GM21619 (cell line): ENCODE results near the gene JADE2.
A peak's percentile ranks its signal among the peaks of the same experiment; 100 is the strongest.
"Not testable (repeated sequence)": the region's sequence is repeated elsewhere in the genome, so short reads cannot be mapped to it uniquely, and the experiment has no call there.

Source experiments
- ATAC-seq: cut with Tn5 transposase; IDR thresholded peaks from one replicate; pipeline ENCODE4 v1.9.1; 2021; ENCODE audit not compliant: unreplicated experiment

Gene JADE2

DNA sequence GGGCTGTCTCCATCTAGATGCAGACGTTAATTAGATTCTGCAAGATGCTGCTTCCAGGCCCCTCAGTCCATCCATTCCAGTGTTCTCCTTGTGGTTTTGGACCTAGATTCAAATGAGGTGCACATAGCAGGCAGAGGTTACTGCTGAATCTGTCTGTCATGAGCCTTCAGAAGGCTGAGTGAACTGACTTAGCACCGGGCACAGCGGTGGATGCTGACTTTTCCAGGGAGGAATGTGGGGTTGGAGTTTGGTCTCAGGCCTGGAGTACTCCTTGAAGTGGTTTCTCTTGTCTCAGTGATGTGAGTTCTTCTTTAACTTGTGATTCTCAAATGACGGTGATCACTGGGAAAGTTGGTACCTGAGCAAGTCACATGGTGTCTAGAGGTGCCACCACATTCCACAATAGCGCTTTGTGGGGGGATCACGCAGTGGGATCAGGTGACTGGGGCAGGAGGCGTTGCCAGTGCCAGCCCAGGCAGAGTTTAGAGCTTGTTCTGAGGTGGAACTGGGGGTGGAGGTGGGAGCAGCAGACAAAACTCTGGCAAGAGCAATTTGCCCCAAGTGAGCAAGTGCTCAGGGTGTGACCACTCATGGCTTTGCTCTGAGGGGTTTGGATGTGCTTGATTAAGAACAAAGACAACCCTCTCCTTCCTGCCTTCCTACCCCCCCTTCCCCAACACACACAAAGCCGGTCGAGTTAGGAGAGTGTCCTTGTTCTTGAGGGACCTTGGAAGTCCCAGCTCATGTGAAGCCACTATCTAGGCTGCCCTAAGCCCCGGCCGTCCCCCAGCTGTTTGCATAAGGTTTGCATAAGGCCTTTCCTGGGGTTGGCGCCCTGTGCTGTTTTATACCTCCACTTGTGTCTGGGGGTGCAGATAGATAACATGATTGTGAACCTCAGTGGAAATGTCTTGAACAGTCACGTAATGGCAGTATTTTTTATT, 25.1 kb downstream of the JADE2 start:
- no peak for ATAC-seq

DNA sequence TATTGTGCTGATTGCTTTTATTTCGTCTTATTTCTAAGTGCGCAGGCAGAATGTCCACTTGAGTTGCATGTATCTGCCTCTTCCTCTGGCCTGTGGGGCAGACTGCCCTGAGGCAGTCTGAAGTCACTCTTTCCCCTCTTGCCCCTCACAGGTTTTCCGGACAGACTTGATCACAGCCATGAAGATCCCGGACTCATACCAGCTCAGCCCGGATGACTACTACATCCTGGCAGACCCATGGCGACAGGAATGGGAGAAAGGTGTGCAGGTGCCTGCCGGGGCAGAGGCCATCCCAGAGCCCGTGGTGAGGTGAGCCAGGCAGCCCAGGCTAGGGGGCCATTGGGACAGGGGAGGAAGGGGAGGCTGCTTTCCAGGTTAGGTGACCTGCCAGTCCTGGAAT, 26.4 kb downstream of the JADE2 start:
- no peak for ATAC-seq

DNA sequence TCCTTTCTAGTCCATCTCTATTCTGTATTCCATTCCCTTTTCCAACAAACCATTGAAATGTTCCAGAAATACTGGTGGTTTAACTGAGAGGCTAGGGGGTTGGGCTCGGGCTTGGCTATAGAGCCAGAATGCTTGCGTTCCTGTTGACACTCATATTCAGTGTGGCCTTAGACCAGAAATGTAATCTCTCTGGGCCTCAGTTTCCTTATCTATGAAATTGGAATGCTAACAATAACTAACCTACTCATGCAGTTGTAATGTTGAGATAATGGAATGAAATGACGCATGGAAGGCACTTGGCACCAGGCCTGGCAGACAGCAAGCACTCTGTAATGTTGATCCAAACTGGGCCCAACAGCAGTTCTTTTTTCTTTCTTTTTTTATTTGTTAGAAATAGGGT, 26.8 kb downstream of the JADE2 start:
- no peak for ATAC-seq

DNA sequence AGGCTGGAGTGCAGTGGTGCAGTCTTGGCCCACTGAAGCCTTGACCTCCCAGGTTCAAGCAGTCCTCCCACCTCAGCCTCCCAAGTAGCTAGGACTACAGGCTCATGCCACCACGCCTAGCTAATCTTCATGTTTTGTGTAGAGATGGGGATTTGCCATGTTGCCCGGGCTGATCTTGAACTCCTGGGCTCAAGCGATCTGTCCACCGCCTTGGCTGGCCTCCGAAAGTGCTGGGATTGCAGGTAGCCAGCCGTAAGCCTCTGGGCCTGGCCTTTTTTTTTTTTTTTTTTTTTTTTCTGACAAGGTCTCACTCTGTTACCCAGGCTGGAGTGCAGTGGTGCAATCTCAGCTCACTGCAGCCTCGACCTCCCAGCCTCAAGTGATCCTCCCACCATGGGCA, 27.2 kb downstream of the JADE2 start:
- not testable (repeated sequence) for ATAC-seq

DNA sequence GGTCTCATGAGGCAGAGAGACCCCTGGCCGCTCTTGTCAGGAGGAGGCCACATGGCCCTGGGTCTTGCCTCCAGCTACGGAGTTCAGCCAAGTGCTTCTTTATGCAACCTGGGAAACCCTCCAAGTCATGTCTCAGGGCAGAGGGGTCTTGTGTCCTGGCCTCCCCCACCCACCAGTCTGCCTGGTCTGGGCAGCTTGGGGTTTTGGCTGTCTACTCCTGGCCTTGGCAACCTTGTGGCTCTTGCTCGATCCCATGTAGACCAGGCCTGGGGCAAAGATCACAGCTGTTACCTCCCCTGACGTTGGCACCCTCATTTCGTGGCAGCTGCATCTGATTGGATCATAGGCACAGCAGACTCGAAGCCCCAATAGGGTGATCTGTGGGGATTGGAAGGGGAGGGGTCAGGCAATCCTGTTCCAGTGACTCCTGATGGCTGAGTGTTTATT, 28.4 kb downstream of the JADE2 start:
- ATAC-seq = no peak

DNA sequence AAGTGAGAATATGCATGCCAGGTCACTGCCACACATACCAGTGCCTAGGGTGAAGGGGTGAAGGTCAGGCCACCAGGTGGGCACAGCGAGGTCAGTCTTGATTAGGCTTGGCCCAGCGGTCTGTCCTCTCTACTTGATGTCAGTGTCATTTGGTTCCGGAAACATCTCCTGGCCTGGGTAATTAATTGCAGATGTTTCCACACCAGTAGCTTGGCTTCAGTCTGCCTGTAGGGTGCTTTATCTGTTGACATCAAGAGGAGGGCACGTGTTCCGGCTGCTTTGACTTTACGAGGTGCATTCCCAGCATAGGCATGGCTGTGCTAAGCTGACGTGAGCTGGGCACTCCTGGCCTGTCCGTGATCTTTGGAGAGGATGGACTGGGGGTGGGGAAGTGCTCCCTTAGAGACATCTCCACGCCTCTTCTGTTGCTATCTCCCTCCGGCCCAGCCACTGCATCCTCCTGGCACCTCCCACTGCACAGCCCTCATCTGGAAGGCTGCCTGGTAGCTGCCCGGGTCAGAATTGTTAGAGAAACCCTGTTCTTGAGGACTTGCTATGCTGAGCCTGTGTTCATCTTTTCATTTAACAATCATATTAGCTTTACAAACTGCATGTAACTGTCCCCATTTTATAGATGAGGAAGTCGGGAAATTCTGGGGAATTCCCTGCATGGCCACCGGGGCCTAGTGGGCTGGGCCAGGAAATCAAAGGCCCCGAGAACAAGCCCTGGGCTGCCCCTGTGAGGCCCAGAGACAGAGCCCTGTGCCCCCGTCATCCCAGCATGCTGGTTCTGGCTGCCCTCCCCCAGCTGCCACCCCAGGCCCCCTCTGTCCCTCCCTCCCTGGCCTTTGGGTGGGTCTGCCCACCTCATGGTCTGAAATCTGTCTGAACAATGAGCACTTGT, 29.1 kb downstream of the JADE2 start:
- ATAC-seq = peak; percentile 41

DNA sequence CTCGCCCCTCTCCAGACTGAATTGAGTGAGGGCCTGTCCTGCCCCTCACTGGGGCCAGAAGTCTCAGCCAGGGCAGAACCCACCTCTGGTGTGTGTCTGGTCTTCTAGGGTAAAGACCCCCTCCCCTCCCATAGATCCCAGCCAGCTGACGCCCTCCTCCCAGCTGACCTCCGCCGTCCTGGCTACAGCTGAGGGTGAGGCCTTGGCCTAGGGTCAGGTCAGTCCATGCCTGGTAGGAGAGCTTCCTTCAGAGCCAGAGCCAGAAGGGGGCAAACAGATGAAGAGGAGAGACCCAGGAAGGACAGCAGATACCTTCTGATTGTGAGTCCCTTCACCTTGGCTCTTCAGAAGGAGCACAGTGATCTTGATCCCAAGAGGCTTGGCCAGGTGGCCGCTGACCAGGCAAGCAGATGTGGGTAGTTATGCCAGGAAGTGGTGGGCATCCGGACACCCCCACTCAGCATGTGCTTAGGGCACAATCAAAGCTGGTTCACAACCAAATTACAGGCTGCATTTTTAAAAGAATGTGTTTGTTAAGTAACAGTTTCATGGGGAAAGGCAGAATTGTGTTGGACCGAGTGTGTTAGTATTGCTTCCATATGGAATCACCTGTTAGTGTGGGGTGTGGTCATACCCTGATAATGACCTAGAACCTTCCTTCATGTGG, 29.9 kb downstream of the JADE2 start:
- peak; percentile 2 for ATAC-seq

DNA sequence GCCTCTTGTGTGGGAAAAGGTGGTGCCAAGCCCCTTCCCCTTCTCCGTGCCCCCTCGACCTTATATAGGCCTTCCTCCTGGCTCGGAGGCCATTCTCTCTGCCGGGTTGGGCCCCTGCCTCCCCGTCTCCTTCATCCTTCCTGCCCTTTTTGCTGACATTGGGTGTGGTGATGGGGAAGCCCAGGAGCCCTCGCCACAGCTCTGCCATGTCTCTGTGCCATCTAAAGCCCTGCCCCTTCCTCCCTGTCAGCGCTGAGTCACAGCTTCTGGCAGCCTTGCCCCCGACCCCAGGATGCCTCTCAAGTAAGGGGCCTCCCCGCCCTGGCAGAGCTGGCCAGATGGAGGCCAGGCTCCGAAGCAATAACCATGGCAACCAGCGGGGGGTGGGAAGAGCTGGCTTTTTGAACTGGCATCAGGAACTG, 30.4 kb downstream of the JADE2 start:
- no peak for ATAC-seq

DNA sequence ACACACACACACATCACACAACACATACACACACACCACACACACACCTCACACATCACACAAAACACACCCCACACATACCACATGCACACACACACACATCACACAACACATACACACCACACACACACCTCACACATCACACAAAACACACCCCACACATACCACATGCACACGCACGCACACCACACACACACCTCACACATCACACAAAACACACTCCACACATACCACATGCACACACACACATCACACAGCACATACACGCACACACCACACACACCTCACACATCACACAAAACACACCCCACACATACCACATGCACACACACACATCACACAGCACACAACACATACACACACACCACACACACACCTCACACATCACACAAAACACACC, 31.1 kb downstream of the JADE2 start:
- not testable (repeated sequence) for ATAC-seq

DNA sequence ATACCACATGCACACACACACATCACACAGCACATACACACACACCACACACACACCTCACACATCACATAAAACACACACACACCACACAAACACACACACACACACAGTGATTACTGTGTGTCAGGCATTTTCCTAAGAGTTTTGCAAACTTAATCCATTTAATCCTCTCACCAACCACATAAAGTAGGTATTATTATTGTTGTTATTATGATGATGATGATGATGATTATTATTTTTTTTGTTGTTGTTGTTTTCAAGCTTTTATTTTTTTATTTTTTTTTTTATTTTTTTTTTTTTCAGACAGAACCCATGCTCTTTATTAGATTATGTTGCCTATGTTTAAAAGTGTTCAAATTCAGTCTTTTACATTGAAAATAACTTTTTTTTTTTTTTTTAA, 31.5 kb downstream of the JADE2 start:
- ATAC-seq = no peak

DNA sequence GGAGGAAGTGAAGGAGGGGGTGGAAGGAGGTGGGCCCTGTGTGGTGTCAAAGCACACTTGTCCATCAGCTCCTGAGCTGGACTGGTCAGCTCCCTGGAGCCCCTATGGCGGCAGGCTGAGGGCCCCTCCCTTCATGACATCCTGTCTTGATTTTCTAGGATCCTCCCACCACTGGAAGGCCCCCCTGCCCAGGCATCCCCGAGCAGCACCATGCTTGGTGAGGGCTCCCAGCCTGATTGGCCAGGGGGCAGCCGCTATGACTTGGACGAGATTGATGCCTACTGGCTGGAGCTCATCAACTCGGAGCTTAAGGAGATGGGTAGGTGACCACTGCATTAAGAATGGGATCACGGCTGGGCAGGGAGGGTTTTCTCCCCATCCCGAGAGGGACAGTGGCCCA, 34.2 kb downstream of the JADE2 start:
- ATAC-seq = no peak

DNA sequence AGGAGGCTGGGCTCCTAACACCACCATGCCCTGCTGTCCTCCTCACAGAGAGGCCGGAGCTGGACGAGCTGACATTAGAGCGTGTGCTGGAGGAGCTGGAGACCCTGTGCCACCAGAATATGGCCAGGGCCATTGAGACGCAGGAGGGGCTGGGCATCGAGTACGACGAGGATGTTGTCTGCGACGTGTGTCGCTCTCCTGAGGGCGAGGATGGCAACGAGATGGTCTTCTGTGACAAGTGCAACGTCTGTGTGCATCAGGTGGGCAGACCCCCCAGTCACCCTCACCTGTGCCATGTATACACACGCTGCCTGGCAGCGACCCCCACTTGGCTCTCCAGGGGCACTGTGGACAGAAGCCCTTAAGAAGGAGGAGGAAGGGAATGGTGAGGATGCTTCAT, 35.2 kb downstream of the JADE2 start:
- ATAC-seq = no peak

DNA sequence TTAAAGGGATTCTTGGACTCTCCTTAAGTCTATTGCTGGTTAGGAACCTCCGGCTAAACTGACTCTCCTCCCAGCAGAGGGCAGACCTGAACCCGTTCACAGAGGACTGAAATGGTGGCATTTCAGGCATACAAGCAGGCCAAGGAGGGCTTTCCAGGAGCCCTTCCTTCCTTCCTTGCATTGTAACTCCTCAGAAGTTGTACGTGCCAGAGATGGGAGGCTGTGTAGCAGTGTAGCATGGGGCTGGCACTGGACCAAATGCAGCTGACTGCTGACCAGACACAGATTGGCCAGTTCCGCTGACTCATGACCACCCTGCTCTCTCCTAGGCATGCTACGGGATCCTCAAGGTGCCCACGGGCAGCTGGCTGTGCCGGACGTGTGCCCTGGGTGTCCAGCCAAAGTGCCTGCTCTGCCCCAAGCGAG, 36.4 kb downstream of the JADE2 start:
- ATAC-seq = no peak

DNA sequence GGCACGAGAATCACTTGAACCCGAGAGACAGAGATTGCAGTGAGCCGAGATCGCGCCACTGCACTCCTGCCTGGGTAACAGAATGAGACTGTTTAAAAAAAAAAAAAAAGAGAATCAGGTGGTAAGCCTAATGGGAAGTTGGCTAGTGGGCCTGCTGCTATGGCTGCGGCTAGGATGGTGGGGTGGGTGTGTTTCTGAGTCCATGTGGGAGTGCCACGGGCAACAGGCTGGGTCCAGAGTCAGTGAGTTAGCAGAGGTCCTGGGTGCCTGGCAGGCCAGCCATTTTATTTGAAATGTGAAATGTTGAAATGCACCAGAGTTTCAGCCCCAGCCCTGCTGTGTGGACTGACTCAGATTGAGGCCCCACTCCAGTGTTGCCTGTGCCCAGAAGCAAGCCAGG, 37.8 kb downstream of the JADE2 start:
- ATAC-seq = no peak

DNA sequence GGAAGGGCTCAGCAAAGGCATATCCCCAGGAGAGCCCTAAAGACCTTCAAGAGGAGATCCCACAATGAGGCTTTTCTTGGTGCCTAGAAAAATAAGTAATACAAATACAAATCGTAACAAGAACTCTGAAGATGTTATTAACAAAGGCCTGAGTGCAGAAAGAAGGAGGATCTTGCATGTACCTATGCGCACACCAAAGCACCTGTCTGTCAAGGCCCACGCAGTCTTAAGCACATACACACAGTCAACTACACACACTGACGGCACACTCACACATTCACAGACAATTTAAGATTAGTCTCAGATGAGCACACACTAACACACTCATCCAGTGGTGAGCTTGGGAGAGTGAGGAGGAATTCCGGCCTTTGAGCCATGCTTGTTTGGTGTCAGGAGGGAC, 38.5 kb downstream of the JADE2 start:
- no peak for ATAC-seq

DNA sequence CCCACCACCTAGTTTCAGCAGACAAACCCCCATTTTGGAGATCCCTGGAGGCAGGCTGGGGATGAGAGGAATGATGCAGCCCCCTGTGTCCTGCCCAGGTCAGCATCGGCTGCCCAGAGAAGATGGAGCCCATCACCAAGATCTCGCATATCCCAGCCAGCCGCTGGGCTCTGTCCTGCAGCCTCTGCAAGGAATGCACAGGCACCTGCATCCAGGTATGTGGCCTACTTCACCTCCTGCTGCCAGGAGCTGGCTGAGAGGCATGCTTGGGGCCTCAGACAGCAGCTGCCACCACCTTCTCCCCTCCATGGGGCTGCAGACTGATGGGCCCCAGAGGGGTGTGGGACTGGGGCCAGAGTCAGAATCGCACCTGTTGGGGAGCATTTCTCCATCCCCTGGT, 38.9 kb downstream of the JADE2 start:
- no peak for ATAC-seq

DNA sequence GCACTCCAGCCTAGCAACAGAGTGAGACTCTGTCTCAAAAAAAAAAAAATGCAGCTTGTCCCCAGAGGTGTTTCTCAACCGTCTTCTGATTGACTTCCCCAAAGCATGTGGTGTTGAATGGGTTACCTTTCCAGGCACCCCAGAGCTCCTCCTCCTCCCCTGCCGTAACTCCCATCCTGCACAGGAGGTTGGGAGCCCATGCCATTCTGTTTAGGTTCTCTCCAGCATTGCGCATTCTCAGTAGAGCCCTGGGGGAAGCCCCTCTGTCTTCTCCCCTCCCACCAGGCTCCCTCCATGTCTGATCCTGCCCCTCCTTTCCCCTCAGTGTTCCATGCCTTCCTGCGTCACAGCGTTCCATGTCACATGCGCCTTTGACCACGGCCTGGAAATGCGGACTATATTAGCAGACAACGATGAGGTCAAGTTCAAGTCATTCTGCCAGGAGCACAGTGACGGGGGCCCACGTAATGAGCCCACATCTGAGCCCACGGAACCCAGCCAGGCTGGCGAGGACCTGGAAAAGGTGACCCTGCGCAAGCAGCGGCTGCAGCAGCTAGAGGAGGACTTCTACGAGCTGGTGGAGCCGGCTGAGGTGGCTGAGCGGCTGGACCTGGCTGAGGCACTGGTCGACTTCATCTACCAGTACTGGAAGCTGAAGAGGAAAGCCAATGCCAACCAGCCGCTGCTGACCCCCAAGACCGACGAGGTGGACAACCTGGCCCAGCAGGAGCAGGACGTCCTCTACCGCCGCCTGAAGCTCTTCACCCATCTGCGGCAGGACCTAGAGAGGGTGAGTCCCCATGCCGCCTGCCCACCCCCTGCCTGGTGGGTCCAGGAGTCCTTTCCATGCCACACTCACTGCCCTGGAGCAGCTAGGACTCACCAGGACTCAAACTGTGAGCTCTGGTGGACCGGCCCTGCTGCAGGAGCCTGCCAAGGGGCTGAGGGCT, 40.6 kb downstream of the JADE2 start:
- ATAC-seq = no peak

DNA sequence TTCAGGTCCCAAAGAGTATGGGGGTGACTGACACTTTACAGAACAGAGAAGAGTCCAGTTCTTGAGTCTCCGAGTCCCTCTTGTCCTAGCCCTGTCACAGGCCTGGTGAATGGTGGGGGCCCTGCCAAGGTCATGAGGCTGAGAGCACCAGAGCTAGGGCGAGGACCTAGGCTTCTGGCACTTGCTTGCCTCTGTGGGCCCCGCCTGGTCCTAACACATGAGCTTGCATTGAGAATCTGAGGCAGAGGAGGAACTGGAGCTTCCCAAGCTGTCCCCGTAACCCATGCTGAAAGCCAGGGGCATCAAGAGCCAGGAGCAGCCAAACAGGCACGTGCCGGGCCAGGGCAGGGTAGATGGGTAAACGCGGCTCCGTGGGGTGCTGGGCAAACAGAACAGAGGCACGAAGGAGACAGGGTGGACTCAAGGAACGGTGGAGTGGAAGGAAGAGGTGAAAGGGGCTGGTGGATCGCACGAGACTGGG, 41.3 kb downstream of the JADE2 start:
- ATAC-seq = no peak

DNA sequence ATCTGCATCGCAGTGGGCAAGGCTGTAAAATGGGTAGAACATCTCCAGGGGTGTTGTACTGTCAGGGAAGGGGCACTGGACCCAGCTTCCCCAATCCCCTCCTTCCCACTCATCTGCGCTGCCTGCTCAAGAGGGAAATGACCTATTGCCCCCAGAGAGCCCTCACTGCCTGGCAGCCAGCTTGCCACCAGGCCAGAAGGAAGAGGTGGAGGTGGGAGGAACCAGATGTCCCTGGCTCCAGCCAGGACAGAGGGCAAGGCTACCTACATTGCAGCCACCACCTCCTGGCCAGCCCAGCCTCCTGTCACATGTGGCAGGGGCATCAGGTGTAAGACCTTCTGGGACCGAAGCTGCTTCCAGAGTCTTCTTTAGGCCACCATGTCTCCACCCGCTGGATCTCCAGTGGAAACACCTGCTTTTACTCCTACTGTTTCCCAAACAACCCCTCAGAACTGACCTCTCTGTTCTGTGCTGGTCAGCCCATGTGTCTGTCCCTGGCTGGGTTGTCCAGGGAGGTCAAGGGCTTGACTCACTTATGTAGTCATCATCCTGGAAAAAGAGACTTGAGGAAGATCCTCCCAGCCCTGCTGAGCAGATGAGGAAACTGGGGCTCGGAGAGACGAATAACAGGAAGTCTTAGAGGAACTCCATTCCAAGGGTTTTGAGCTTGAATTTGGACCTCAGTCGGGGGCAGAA, 42.3 kb downstream of the JADE2 start:
- ATAC-seq = no peak
